T-helper 1 cell treated with Interleukin-12 subunit alpha and Interleukin-12 subunit beta and Interleukin-4 antibody, amounts not matched to agents 30 μg/mL and 1 μg/mL, for 36 hours (primary cell): ENCODE data around the gene PRICKLE1.

Experiments used
- H3K27ac Mint-ChIP-seq: one replicate; pipeline ENCODE4 v1.8.0; 2021; ENCODE audit warnings: mild to moderate bottlenecking, mixed read lengths
- H3K27me3 Mint-ChIP-seq: one replicate; pipeline ENCODE4 v1.8.0; 2021; ENCODE audit warnings: low read depth, mixed read lengths
- H3K36me3 Mint-ChIP-seq: one replicate; pipeline ENCODE4 v1.8.0; 2021; ENCODE audit warnings: low read depth, mixed read lengths
- H3K4me1 Mint-ChIP-seq: one replicate; pipeline ENCODE4 v1.8.0; 2021; ENCODE audit warnings: low read depth, mixed read lengths
- H3K4me3 Mint-ChIP-seq: one replicate; pipeline ENCODE4 v1.8.0; 2021; ENCODE audit warnings: mild to moderate bottlenecking, moderate library complexity, mixed read lengths
- H3K9me3 Mint-ChIP-seq: one replicate; pipeline ENCODE4 v1.8.0; 2021; ENCODE audit warnings: mixed read lengths

The PRICKLE1 gene

DNA sequence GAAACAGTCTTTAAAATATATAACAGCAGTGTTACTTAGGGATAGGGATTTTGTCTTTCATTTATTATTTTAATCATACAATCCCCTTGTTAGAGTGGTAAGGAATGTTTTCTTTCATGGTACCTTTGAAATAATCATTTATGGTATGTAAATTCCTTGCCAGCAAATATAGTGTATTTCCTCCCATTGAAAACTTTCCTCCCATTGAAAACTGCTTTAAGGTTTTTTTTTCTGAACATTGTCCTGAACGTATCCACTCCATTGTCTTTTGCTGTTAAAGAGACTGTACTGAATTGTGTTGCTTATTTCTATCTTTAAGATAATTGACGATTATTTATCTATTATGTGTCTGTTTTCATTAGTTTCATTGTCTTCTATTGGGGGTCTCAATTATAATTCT, 180.1 kb downstream of the PRICKLE1 start:
- no peaks in the 10 kb centered on the region for H3K27me3 Mint-ChIP-seq
- H3K4me1 Mint-ChIP-seq = peaks cover 2% of the 10 kb centered on the region
- no peaks in the 10 kb centered on the region for H3K9me3 Mint-ChIP-seq
- no peak overlapping the region for H3K27ac Mint-ChIP-seq
- H3K4me3 Mint-ChIP-seq = no peak overlapping the region
- H3K36me3 Mint-ChIP-seq = peaks cover 11% of the 10 kb centered on the region

GRCh38 chr12:42407306-42407705, 182.2 kb downstream of the PRICKLE1 start:
- H3K36me3 Mint-ChIP-seq = peaks cover 11% of the 10 kb centered on the region
- peaks cover 2% of the 10 kb centered on the region for H3K4me1 Mint-ChIP-seq
- H3K9me3 Mint-ChIP-seq = no peaks in the 10 kb centered on the region
- H3K4me3 Mint-ChIP-seq = no peak overlapping the region
- no peak overlapping the region for H3K27ac Mint-ChIP-seq
- no peaks in the 10 kb centered on the region for H3K27me3 Mint-ChIP-seq
